Neural cell (in vitro differentiated cells): ENCODE data around the gene LRRC61. TPM values are rescaled to one million over a fixed set of nuclear protein-coding genes. Genes with fewer than 3 reads are reported as not detected.

Experiments
- H2AFZ ChIP-seq: fragments of 200-600, 300-800 bp; sonication (generic), shearing (Covaris generic); 2 replicates; pipeline ENCODE4 v1.6.0; 2014; ENCODE audit warnings: low read depth, mild to moderate bottlenecking, antibody characterized with exemption, low read length, moderate library complexity
- H3F3A ChIP-seq: fragments of 200-600 bp; shearing (Covaris generic); 2 replicates; pipeline ENCODE4 v1.6.1; 2016; ENCODE audit warnings: mild to moderate bottlenecking, moderate library complexity, mixed read lengths, antibody characterized with exemption, low read length; ENCODE audit not compliant: insufficient read depth, poor library complexity, severe bottlenecking
- H3K27ac ChIP-seq: fragments of 200-600, 300-800 bp; sonication (generic), shearing (Covaris generic); 2 replicates; pipeline ENCODE4 v1.5.1; 2014; ENCODE audit warnings: mild to moderate bottlenecking, low read length, moderate library complexity
- H3K27me3 ChIP-seq: fragments of 300-800, 200-600 bp; sonication (generic), shearing (Covaris generic); 2 replicates; pipeline ENCODE4 v1.6.0; 2014; ENCODE audit warnings: mild to moderate bottlenecking, low read depth, low read length, moderate library complexity; ENCODE audit not compliant: insufficient read depth
- H3K36me3 ChIP-seq: fragments of 300-800, 200-600 bp; sonication (generic), shearing (Covaris generic); 2 replicates; pipeline ENCODE4 v1.5.1; 2014; ENCODE audit warnings: mild to moderate bottlenecking, antibody characterized with exemption, low read length, moderate library complexity; ENCODE audit not compliant: insufficient read depth
- H3K4me2 ChIP-seq: fragments of 300-800, 200-600 bp; sonication (generic), shearing (Covaris generic); 2 replicates; pipeline ENCODE4 v1.6.0; 2014; ENCODE audit warnings: mild to moderate bottlenecking, low read length
- H3K4me3 ChIP-seq: fragments of 300-800, 200-600 bp; sonication (generic), shearing (Covaris generic); 2 replicates; pipeline ENCODE4 v1.5.1; 2014; ENCODE audit warnings: mild to moderate bottlenecking, low read length, moderate library complexity
- H3K79me2 ChIP-seq: fragments of 200-600 bp; shearing (Covaris generic); replicated peaks from 2 replicates; pipeline ENCODE4 v1.6.0; 2014; ENCODE audit warnings: mild to moderate bottlenecking, low read length, moderate library complexity; ENCODE audit not compliant: insufficient read depth
- H3K9ac ChIP-seq: fragments of 300-800, 200-600 bp; sonication (generic), shearing (Covaris generic); 2 replicates; pipeline ENCODE4 v1.6.1; 2016; ENCODE audit warnings: mild to moderate bottlenecking, low read length, mixed read lengths
- H3K9me2 ChIP-seq: fragments of 200-600 bp; shearing (Covaris generic); 2 replicates; pipeline ENCODE4 v1.6.1; 2016; ENCODE audit warnings: mild to moderate bottlenecking, low read length, mixed read lengths; ENCODE audit not compliant: insufficient read depth
- H3K9me3 ChIP-seq: fragments of 200-600, 300-800 bp; sonication (generic), shearing (Covaris generic); 2 replicates; pipeline ENCODE4 v1.6.1; 2016; ENCODE audit warnings: mild to moderate bottlenecking, mixed run types, low read length, moderate library complexity, mixed read lengths
- H4K20me1 ChIP-seq: fragments of 200-600 bp; shearing (Covaris generic); 2 replicates; pipeline ENCODE4 v1.6.1; 2016; ENCODE audit warnings: mild to moderate bottlenecking, mixed run types; ENCODE audit not compliant: insufficient read depth
- EP300 ChIP-seq: fragments of 450-650 bp; conservative IDR thresholded peaks from 2 replicates; pipeline ENCODE4 v1.6.1; 2014; ENCODE audit warnings: antibody characterized with exemption, mild to moderate bottlenecking, moderate library complexity; ENCODE audit not compliant: poor library complexity, severe bottlenecking
- MXI1 ChIP-seq: fragments of 450-650 bp; conservative IDR thresholded peaks from 2 replicates; pipeline ENCODE4 v1.6.1; 2014; ENCODE audit warnings: antibody characterized with exemption, mild to moderate bottlenecking; ENCODE audit not compliant: poor library complexity, severe bottlenecking
- POLR2AphosphoS5 ChIP-seq: IDR thresholded peaks from 2 replicates; pipeline ENCODE4 v1.6.1; 2012
- RAD21 ChIP-seq: fragments of 450-650 bp; conservative IDR thresholded peaks from 2 replicates; pipeline ENCODE4 v1.6.1; 2014; ENCODE audit warnings: antibody characterized with exemption, mild to moderate bottlenecking, moderate library complexity
- SMC3 ChIP-seq: fragments of 450-650 bp; conservative IDR thresholded peaks from 2 replicates; pipeline ENCODE4 v1.6.1; 2014; ENCODE audit warnings: antibody characterized with exemption, mild to moderate bottlenecking, moderate library complexity; ENCODE audit not compliant: poor library complexity
- TAF1 ChIP-seq: IDR thresholded peaks from 2 replicates; pipeline ENCODE4 v1.6.1; 2012; ENCODE audit warnings: low read depth
- polyA plus RNA-seq: library from polyadenylated mRNA; depleted of rRNA; stranded (reverse); fragments of >200 nt; gene quantifications from 2 replicates; pipeline ENCODE4 v1.2.3, GENCODE V29; 2014
- TF ChIP-seq, protein P1 (sequence below): IDR thresholded peaks from 2 replicates; pipeline ENCODE4 v1.6.1; 2012; ENCODE audit warnings: borderline replicate concordance
- TF ChIP-seq, protein P2 (sequence below): fragments of 450-650 bp; IDR thresholded peaks from 2 replicates; pipeline ENCODE4 v1.5.1; 2014; ENCODE audit warnings: antibody characterized with exemption, mild to moderate bottlenecking, moderate library complexity; ENCODE audit not compliant: poor library complexity, severe bottlenecking

LRRC61 gene
- polyA plus RNA-seq, 1 donor from 2014 or later, result 5.0 TPM

DNA sequence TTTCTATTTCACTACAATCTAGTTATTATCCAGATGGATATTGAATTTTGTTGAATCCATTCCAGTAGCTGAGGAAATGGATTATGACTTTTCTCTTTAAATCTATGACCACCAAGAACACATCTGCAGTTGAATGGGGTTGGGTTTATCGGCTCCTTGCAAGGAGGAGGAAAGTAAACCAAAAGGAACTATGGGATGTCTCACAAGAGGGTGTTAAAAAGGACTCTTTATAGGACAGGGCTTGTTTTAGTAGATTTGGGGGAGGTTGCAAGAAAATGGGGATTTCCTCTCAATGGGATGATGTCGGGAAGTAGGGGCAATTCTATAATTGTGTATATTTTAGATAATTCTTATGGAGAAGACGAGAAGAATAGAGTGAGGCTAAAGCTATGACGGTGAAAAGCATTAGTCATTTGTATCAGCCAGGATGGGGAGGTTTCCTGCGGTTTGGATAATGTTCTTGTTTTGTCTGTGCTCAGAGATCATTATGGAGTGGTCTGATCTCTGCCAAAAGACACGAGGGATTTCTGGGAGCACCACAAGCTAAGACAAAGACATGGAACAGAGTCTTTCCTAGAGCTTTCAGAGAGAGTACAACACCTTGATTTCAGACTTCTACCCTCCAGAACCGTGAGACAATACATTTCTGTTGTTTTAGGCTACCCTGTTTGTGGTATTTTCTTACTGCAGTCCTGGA, 5.3 kb upstream of the LRRC61 start:
- TF ChIP-seq RAD21 (no peak), TAF1 (no peak), POLR2AphosphoS5 (no peak)
- TF ChIP-seq, protein P1, sequence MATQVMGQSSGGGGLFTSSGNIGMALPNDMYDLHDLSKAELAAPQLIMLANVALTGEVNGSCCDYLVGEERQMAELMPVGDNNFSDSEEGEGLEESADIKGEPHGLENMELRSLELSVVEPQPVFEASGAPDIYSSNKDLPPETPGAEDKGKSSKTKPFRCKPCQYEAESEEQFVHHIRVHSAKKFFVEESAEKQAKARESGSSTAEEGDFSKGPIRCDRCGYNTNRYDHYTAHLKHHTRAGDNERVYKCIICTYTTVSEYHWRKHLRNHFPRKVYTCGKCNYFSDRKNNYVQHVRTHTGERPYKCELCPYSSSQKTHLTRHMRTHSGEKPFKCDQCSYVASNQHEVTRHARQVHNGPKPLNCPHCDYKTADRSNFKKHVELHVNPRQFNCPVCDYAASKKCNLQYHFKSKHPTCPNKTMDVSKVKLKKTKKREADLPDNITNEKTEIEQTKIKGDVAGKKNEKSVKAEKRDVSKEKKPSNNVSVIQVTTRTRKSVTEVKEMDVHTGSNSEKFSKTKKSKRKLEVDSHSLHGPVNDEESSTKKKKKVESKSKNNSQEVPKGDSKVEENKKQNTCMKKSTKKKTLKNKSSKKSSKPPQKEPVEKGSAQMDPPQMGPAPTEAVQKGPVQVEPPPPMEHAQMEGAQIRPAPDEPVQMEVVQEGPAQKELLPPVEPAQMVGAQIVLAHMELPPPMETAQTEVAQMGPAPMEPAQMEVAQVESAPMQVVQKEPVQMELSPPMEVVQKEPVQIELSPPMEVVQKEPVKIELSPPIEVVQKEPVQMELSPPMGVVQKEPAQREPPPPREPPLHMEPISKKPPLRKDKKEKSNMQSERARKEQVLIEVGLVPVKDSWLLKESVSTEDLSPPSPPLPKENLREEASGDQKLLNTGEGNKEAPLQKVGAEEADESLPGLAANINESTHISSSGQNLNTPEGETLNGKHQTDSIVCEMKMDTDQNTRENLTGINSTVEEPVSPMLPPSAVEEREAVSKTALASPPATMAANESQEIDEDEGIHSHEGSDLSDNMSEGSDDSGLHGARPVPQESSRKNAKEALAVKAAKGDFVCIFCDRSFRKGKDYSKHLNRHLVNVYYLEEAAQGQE, result no peak
- no peak overlapping the region for H3K9ac ChIP-seq
- no peak overlapping the region for H2AFZ ChIP-seq
- no peak overlapping the region for H3K27ac ChIP-seq
- no peaks in the 10 kb centered on the region for H3K36me3 ChIP-seq
- no peaks in the 10 kb centered on the region for H3K79me2 ChIP-seq
- no peak overlapping the region for H3K4me3 ChIP-seq
- no peaks in the 10 kb centered on the region for H3K9me3 ChIP-seq
- H3F3A ChIP-seq, result no peaks in the 10 kb centered on the region
- no peaks in the 10 kb centered on the region for H3K27me3 ChIP-seq
- no peaks in the 10 kb centered on the region for H4K20me1 ChIP-seq
- H3K4me2 ChIP-seq, result no peak overlapping the region
- H3K9me2 ChIP-seq, result no peaks in the 10 kb centered on the region

DNA sequence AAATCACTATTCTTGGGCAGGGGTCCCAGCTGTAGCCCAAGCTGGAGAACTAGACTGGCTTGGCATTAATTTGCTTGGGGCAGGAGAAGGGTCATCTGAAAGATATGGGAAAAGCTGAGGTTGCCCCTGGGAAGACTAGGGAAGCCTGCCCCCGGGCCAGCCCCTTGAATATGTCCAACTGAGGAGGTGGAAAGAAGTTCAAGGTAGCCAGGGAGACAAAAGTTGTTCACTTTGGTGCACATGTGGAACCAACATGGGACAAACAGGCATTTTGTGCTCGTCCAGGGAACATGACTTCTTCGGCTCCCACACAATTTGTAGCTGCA, 1.4 kb upstream of the LRRC61 start:
- Histone ChIP-seq H2AFZ (no peak overlapping the region), H3K79me2 (no peaks in the 10 kb centered on the region), H3K4me3 (no peak overlapping the region), H3K27me3 (no peaks in the 10 kb centered on the region), H4K20me1 (no peaks in the 10 kb centered on the region), H3K9me3 (no peaks in the 10 kb centered on the region), H3F3A (no peaks in the 10 kb centered on the region), H3K9me2 (no peaks in the 10 kb centered on the region), H3K9ac (no peak overlapping the region), H3K27ac (no peak overlapping the region), H3K36me3 (no peaks in the 10 kb centered on the region), H3K4me2 (no peak overlapping the region)
- TF ChIP-seq, protein P2, sequence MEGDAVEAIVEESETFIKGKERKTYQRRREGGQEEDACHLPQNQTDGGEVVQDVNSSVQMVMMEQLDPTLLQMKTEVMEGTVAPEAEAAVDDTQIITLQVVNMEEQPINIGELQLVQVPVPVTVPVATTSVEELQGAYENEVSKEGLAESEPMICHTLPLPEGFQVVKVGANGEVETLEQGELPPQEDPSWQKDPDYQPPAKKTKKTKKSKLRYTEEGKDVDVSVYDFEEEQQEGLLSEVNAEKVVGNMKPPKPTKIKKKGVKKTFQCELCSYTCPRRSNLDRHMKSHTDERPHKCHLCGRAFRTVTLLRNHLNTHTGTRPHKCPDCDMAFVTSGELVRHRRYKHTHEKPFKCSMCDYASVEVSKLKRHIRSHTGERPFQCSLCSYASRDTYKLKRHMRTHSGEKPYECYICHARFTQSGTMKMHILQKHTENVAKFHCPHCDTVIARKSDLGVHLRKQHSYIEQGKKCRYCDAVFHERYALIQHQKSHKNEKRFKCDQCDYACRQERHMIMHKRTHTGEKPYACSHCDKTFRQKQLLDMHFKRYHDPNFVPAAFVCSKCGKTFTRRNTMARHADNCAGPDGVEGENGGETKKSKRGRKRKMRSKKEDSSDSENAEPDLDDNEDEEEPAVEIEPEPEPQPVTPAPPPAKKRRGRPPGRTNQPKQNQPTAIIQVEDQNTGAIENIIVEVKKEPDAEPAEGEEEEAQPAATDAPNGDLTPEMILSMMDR, result no peak
- TF ChIP-seq MXI1 (no peak), EP300 (no peak), SMC3 (no peak)

DNA sequence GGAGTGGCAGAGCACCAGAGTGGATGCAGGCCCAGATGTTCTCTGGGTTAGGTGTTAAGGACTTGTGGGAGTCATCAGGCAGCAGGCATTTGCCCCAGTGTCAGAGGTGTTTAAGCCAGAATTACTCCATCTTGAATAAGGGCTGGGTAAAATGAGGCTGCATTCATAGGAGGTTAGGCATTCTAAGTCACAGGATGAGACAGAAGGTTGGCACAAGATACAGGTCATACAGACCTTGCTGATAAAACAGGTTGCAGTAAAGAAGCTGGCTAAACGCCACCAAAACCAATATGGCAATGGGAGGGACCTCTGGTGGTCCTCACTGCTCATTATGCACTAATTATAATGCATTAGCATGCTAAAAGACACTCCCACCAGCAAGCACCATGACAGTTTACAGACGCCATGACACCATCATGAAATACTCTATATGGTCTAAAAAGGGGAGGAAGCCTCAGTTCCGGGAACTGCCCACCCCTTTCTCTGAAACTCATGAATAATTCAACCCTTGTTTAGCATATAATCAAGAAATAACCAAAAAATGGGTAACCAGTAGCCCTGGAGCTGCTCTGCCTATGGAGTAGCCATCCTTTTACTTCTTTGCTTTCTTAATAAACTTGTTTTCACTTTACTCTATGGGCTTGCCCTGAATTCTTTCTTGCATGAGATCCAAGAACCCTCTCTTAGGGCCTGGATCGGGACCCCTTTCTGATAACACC, 882 bp upstream of the LRRC61 start:
- Histone ChIP-seq H3K9me2 (no peaks in the 10 kb centered on the region), H3K4me2 (no peak overlapping the region)

More for the DNA sequence above, 882 bp upstream of the LRRC61 start:
- H2AFZ ChIP-seq, result no peak overlapping the region
- H3K4me3 ChIP-seq, result peak overlapping the region; percentile 56
- TF ChIP-seq, protein P1, result no peak
- TF ChIP-seq MXI1 (no peak), TAF1 (no peak), POLR2AphosphoS5 (no peak), EP300 (no peak)
- TF ChIP-seq, protein P2, result no peak
- no peaks in the 10 kb centered on the region for H3K36me3 ChIP-seq
- no peaks in the 10 kb centered on the region for H3F3A ChIP-seq
- H3K27ac ChIP-seq, result no peak overlapping the region
- H3K9ac ChIP-seq, result no peak overlapping the region
- H3K79me2 ChIP-seq, result no peaks in the 10 kb centered on the region
- H4K20me1 ChIP-seq, result no peaks in the 10 kb centered on the region
- no peaks in the 10 kb centered on the region for H3K9me3 ChIP-seq
- no peaks in the 10 kb centered on the region for H3K27me3 ChIP-seq
